ENCODE data around the gene SUN2.
A peak's percentile ranks its signal among the peaks of the same experiment; 100 is the strongest.

The SUN2 gene

GRCh38 chr22:38755155-38755910 is 465 bp downstream of the SUN2 start:
- no peak overlapping the region for H2BK15ac ChIP-seq (replicated peaks; ENCODE audit: low read depth)
- no CpG with 5 or more reads among the region's 74 CpGs for whole genome bisulfite sequencing (ENCODE audit: extremely low coverage, insufficient coverage, low lambda C conversion rate)

GRCh38 chr22:38754751-38755154 is 1.0 kb downstream of the SUN2 start:
- no peak overlapping the region for H2AK5ac ChIP-seq (ENCODE audit: low read length)
- no peak overlapping the region for H2BK120ac ChIP-seq (ENCODE audit: low read depth, low read length)
- H2BK5ac ChIP-seq (ENCODE audit: low read length), result no peak overlapping the region
- H4K8ac ChIP-seq (ENCODE audit: low read depth, low read length), result no peak overlapping the region
- H3K27me3 ChIP-seq (ENCODE audit: insufficient read depth, low read length, poor library complexity), result no peaks in the 10 kb centered on the region
- H3K18ac ChIP-seq (ENCODE audit: low read length), result no peak overlapping the region
- peak overlapping the region; percentile 94 for H3K4me2 ChIP-seq (ENCODE audit: low read length)
- no peaks in the 10 kb centered on the region for H3K79me1 ChIP-seq (ENCODE audit: low read length)
- H3K4ac ChIP-seq (ENCODE audit: low read depth, low read length), result no peak overlapping the region
- peak overlapping the region; percentile 76 for H3K56ac ChIP-seq (ENCODE audit: low read length)
- H3K4me1 ChIP-seq (ENCODE audit: control insufficient read depth, low read depth, low read length), result peaks cover 8% of the 10 kb centered on the region
- H3K4me3 ChIP-seq (ENCODE audit: low read length), result peak overlapping the region; percentile 41
- peak overlapping the region; percentile 73 for H3K9ac ChIP-seq (ENCODE audit: low read length)
- no peak overlapping the region for H2BK15ac ChIP-seq (replicated peaks; ENCODE audit: low read depth)
- no peak overlapping the region for H3K23ac ChIP-seq (ENCODE audit: low read length)
- H4K5ac ChIP-seq (ENCODE audit: low read length), result no peak overlapping the region
- peak; percentile 28 for DNase-seq
- no peak overlapping the region for H3K27ac ChIP-seq (ENCODE audit: low read depth, low read length)
- H3K36me3 ChIP-seq (ENCODE audit: control insufficient read depth, insufficient read depth, low read length), result no peaks in the 10 kb centered on the region
- no CpG with 5 or more reads among the region's 12 CpGs for WGBS (ENCODE audit: extremely low coverage, insufficient coverage, low lambda C conversion rate)
- H3K79me2 ChIP-seq (ENCODE audit: control insufficient read depth, insufficient read depth, low read length), result no peaks in the 10 kb centered on the region

More at GRCh38 chr22:38755155-38755910, 465 bp downstream of the SUN2 start:
- Histone ChIP-seq H3K18ac (ENCODE audit: low read length) (peak overlapping the region; percentile 29), H4K5ac (ENCODE audit: low read length) (no peak overlapping the region), H2BK120ac (ENCODE audit: low read depth, low read length) (no peak overlapping the region), H4K8ac (ENCODE audit: low read depth, low read length) (no peak overlapping the region), H2BK5ac (ENCODE audit: low read length) (no peak overlapping the region), H3K4me2 (ENCODE audit: low read length) (peak overlapping the region; percentile 94), H3K79me1 (ENCODE audit: low read length) (no peaks in the 10 kb centered on the region), H3K4me1 (ENCODE audit: control insufficient read depth, low read depth, low read length) (peaks cover 8% of the 10 kb centered on the region), H3K79me2 (ENCODE audit: control insufficient read depth, insufficient read depth, low read length) (no peaks in the 10 kb centered on the region), H3K27me3 (ENCODE audit: insufficient read depth, low read length, poor library complexity) (no peaks in the 10 kb centered on the region), H2AK5ac (ENCODE audit: low read length) (no peak overlapping the region), H3K23ac (ENCODE audit: low read length) (no peak overlapping the region), H3K36me3 (ENCODE audit: control insufficient read depth, insufficient read depth, low read length) (no peaks in the 10 kb centered on the region), H3K4ac (ENCODE audit: low read depth, low read length) (peak overlapping the region; percentile 67), H3K4me3 (ENCODE audit: low read length) (peak overlapping the region; percentile 41), H3K56ac (ENCODE audit: low read length) (peak overlapping the region; percentile 76), H3K9ac (ENCODE audit: low read length) (peak overlapping the region; percentile 73), H3K27ac (ENCODE audit: low read depth, low read length) (peak overlapping the region; percentile 40)
- peak; percentile 61 for DNase-seq

- Histone ChIP-seq H2BK5ac (ENCODE audit: low read length) (no peak overlapping the region), H3K27ac (ENCODE audit: low read depth, low read length) (no peak overlapping the region), H3K27me3 (ENCODE audit: insufficient read depth, low read length, poor library complexity) (no peaks in the 10 kb centered on the region), H3K36me3 (ENCODE audit: control insufficient read depth, insufficient read depth, low read length) (no peaks in the 10 kb centered on the region), H2AK5ac (ENCODE audit: low read length) (no peak overlapping the region), H3K23ac (ENCODE audit: low read length) (no peak overlapping the region), H3K4me1 (ENCODE audit: control insufficient read depth, low read depth, low read length) (peaks cover 8% of the 10 kb centered on the region), H3K4me2 (ENCODE audit: low read length) (peak overlapping the region; percentile 94), H3K56ac (ENCODE audit: low read length) (peak overlapping the region; percentile 74), H3K79me2 (ENCODE audit: control insufficient read depth, insufficient read depth, low read length) (no peaks in the 10 kb centered on the region), H3K18ac (ENCODE audit: low read length) (no peak overlapping the region), H3K79me1 (ENCODE audit: low read length) (no peaks in the 10 kb centered on the region), H2BK120ac (ENCODE audit: low read depth, low read length) (no peak overlapping the region), H3K4ac (ENCODE audit: low read depth, low read length) (no peak overlapping the region), H3K9ac (ENCODE audit: low read length) (peak overlapping the region; percentile 55), H3K4me3 (ENCODE audit: low read length) (peak overlapping the region; percentile 19), H4K8ac (ENCODE audit: low read depth, low read length) (no peak overlapping the region), H2BK15ac (replicated peaks; ENCODE audit: low read depth) (no peak overlapping the region), H4K5ac (ENCODE audit: low read length) (no peak overlapping the region)
- WGBS (ENCODE audit: extremely low coverage, insufficient coverage, low lambda C conversion rate), result no CpG with 5 or more reads among the region's 12 CpGs
- DNase-seq, result peak; percentile 70
Measured at GRCh38 chr22:38753948-38754750, 1.6 kb downstream of the SUN2 start.

- Histone ChIP-seq H3K27me3 (ENCODE audit: insufficient read depth, low read length, poor library complexity) (no peaks in the 10 kb centered on the region), H3K56ac (ENCODE audit: low read length) (no peak overlapping the region), H2AK5ac (ENCODE audit: low read length) (no peak overlapping the region), H3K36me3 (ENCODE audit: control insufficient read depth, insufficient read depth, low read length) (no peaks in the 10 kb centered on the region), H2BK15ac (replicated peaks; ENCODE audit: low read depth) (no peak overlapping the region), H2BK120ac (ENCODE audit: low read depth, low read length) (no peak overlapping the region), H3K27ac (ENCODE audit: low read depth, low read length) (no peak overlapping the region), H3K79me1 (ENCODE audit: low read length) (no peaks in the 10 kb centered on the region), H4K5ac (ENCODE audit: low read length) (no peak overlapping the region), H3K4me3 (ENCODE audit: low read length) (no peak overlapping the region), H4K8ac (ENCODE audit: low read depth, low read length) (no peak overlapping the region), H3K23ac (ENCODE audit: low read length) (no peak overlapping the region), H3K4ac (ENCODE audit: low read depth, low read length) (no peak overlapping the region), H3K4me1 (ENCODE audit: control insufficient read depth, low read depth, low read length) (peaks cover 3% of the 10 kb centered on the region), H2BK5ac (ENCODE audit: low read length) (no peak overlapping the region), H3K9ac (ENCODE audit: low read length) (no peak overlapping the region), H3K18ac (ENCODE audit: low read length) (no peak overlapping the region), H3K4me2 (ENCODE audit: low read length) (no peak overlapping the region), H3K79me2 (ENCODE audit: control insufficient read depth, insufficient read depth, low read length) (no peaks in the 10 kb centered on the region)
- no peak for DNase-seq
- no CpG with 5 or more reads among the region's 24 CpGs for WGBS (ENCODE audit: extremely low coverage, insufficient coverage, low lambda C conversion rate)
Measured at GRCh38 chr22:38751422-38752346, 4.1 kb downstream of the SUN2 start.

- Histone ChIP-seq H3K36me3 (ENCODE audit: control insufficient read depth, insufficient read depth, low read length) (no peaks in the 10 kb centered on the region), H2BK15ac (replicated peaks; ENCODE audit: low read depth) (no peak overlapping the region), H3K27me3 (ENCODE audit: insufficient read depth, low read length, poor library complexity) (no peaks in the 10 kb centered on the region), H2BK5ac (ENCODE audit: low read length) (no peak overlapping the region), H4K8ac (ENCODE audit: low read depth, low read length) (no peak overlapping the region), H3K4me2 (ENCODE audit: low read length) (no peak overlapping the region), H2BK120ac (ENCODE audit: low read depth, low read length) (no peak overlapping the region), H3K4ac (ENCODE audit: low read depth, low read length) (no peak overlapping the region), H3K79me1 (ENCODE audit: low read length) (no peaks in the 10 kb centered on the region), H3K9ac (ENCODE audit: low read length) (no peak overlapping the region), H3K4me3 (ENCODE audit: low read length) (no peak overlapping the region), H3K18ac (ENCODE audit: low read length) (no peak overlapping the region), H3K27ac (ENCODE audit: low read depth, low read length) (no peak overlapping the region), H3K4me1 (ENCODE audit: control insufficient read depth, low read depth, low read length) (peaks cover 3% of the 10 kb centered on the region), H3K56ac (ENCODE audit: low read length) (no peak overlapping the region), H2AK5ac (ENCODE audit: low read length) (no peak overlapping the region), H3K23ac (ENCODE audit: low read length) (no peak overlapping the region), H3K79me2 (ENCODE audit: control insufficient read depth, insufficient read depth, low read length) (no peaks in the 10 kb centered on the region), H4K5ac (ENCODE audit: low read length) (no peak overlapping the region)
- DNase-seq, result no peak
- WGBS (ENCODE audit: extremely low coverage, insufficient coverage, low lambda C conversion rate), result no CpG with 5 or more reads among the region's 12 CpGs
Measured at GRCh38 chr22:38751066-38751421, 4.8 kb downstream of the SUN2 start.

Measured in mesendoderm (in vitro differentiated cells).